ENCODE results near the gene RASSF6.
"Not testable (repeated sequence)": the region's sequence is repeated elsewhere in the genome, so short reads cannot be mapped to it uniquely, and the experiment has no call there.

The RASSF6 gene

DNA sequence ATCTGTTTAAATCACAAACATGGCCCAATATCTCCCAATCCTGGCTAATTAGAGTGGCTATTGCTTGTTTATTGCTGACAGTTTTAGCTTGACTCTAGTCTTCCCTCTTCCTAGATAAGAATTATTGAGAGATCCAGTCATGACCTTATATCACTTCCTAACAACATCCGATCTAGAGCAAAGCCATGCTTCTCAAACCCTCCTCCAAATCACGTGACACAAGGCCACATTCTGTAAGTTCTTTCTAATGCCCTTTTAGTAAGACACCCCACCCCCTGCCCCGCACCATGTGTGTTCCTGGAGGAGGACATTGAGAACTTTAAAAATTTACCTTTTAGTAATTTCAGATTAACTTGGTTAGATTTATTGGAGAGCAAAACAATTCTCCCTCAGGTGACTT lies 40.6 kb upstream of the RASSF6 start:
- H3K9me3 ChIP-seq (replicated peaks in 1 of 11), result no peaks in the 10 kb centered on the region
- TF ChIP-seq Cebpa-rat (IDR thresholded peaks at IDR 0.05), result no peak
- H3K9ac ChIP-seq, result no peak overlapping the region
- H3K36me3 ChIP-seq, result no peaks in the 10 kb centered on the region
- H3K4me3 ChIP-seq, result no peak overlapping the region
- H3K4me1 ChIP-seq, result peaks cover 0 to 52% (median 5%) of the 10 kb centered on the region in 10 experiments; a peak in 8 of 20 replicates
- H3K27me3 ChIP-seq, result no peaks in the 10 kb centered on the region
- peak overlapping the region in 2 of 11 experiments; percentile 54 to 76; a peak in 3 of 22 replicates for H3K4me2 ChIP-seq
- no peaks in the 10 kb centered on the region for H4K20me1 ChIP-seq
- H3K27ac ChIP-seq, result peak overlapping the region in 2 of 11 experiments; percentile 76 to 82; a peak in 2 of 22 replicates

- Histone ChIP-seq H3K27me3 (no peaks in the 10 kb centered on the region), H3K9me3 (replicated peaks in 1 of 11) (no peaks in the 10 kb centered on the region), H3K4me2 (peak overlapping the region in 5 of 11 experiments; percentile 4 to 43 (median 25); a peak in 6 of 22 replicates), H3K4me1 (peaks cover 0 to 10% (median 0%) of the 10 kb centered on the region in 10 experiments; a peak in 6 of 20 replicates), H3K27ac (no peak overlapping the region), H3K36me3 (no peaks in the 10 kb centered on the region), H3K4me3 (no peak overlapping the region), H3K9ac (no peak overlapping the region), H4K20me1 (no peaks in the 10 kb centered on the region)
- TF ChIP-seq Cebpa-rat (IDR thresholded peaks at IDR 0.05), result no peak
Measured at GRCh38 chr4:73653695-73654106, 33.5 kb upstream of the RASSF6 start.

- no peak overlapping the region for H3K27ac ChIP-seq
- peaks cover 0 to 10% (median 0%) of the 10 kb centered on the region in 10 experiments; a peak in 6 of 20 replicates for H3K4me1 ChIP-seq
Measured at GRCh38 chr4:73650250-73650649, 30.0 kb upstream of the RASSF6 start.

DNA sequence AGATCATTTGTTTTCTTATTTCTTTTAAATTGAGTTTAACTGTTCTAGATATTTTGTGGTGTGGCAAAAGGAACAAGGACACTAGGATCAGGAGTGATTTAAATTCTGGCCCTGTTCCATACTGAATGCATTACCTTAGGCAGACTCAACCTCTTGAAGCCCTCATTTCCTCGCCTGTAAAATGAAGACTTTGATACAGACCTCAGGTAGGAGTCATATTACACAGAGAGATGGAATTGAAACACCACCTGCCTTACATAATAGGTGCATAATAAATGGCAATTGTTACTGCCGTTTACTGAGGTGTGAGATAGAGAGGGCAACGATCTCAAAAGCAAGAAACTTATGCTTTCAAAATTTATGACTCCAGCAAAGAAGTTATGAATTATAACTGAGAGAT lies 28.2 kb upstream of the RASSF6 start:
- H3K4me2 ChIP-seq, result no peak overlapping the region
- H3K27me3 ChIP-seq, result no peaks in the 10 kb centered on the region
- no peaks in the 10 kb centered on the region; a peak in 1 of 20 replicates for H3K4me1 ChIP-seq
- TF ChIP-seq Cebpa-rat (IDR thresholded peaks at IDR 0.05), result no peak
- no peaks in the 10 kb centered on the region for H3K9me3 ChIP-seq (replicated peaks in 1 of 11)
- no peak overlapping the region for H3K27ac ChIP-seq
- H4K20me1 ChIP-seq, result no peaks in the 10 kb centered on the region
- H3K4me3 ChIP-seq, result no peak overlapping the region
- no peaks in the 10 kb centered on the region for H3K36me3 ChIP-seq
- no peak overlapping the region for H3K9ac ChIP-seq

More at GRCh38 chr4:73650250-73650649, 30.0 kb upstream of the RASSF6 start:
- Histone ChIP-seq H4K20me1 (no peaks in the 10 kb centered on the region), H3K36me3 (no peaks in the 10 kb centered on the region), H3K9ac (no peak overlapping the region), H3K9me3 (replicated peaks in 1 of 11) (no peaks in the 10 kb centered on the region), H3K27me3 (no peaks in the 10 kb centered on the region), H3K4me2 (no peak overlapping the region), H3K4me3 (no peak overlapping the region)
- TF ChIP-seq Cebpa-rat (IDR thresholded peaks at IDR 0.05), result no peak

GRCh38 chr4:73646117-73646516 lies 25.9 kb upstream of the RASSF6 start:
- Histone ChIP-seq H3K27ac (no peak overlapping the region), H4K20me1 (no peaks in the 10 kb centered on the region), H3K36me3 (no peaks in the 10 kb centered on the region), H3K9me3 (replicated peaks in 1 of 11) (no peaks in the 10 kb centered on the region), H3K4me1 (no peaks in the 10 kb centered on the region), H3K4me3 (no peak overlapping the region), H3K27me3 (no peaks in the 10 kb centered on the region), H3K4me2 (no peak overlapping the region), H3K9ac (no peak overlapping the region)
- no peak for TF ChIP-seq Cebpa-rat (IDR thresholded peaks at IDR 0.05)

DNA sequence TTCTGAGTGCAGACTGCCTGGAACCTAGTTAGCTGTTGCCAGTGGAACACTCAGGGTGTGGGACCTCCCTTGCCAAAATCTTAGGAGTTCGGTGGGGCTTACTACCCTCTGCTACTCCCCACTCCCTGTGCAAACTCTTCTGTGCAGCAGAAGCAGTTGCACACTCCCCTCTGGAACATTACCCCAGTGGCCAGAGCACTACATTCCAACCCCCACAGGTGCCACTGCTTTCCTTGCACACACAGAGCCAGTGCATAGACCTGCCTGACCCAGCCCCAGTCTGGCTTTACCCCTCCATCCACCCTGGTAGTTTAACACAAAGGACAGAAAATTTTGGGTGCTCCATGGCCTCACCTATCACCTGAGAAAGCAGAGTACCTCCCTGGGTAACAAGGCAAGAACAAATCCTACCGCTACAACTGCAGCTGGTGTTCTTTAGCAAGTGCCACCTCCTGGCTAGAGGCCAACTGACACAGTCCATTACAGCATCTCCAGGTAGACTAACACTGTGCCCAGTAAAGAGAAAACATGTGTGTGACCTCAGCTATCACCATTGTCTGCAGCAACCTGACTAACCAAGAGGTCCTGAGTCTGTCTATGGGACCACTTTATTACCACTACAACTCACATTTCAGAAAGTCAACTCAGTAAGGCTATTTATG lies 11.5 kb upstream of the RASSF6 start:
- 0 out of 22 replicates have a peak, but pooled peaks cover 0 to 4% (median 0%) of the 10 kb centered on the region in 11 experiments for H3K9me3 ChIP-seq (replicated peaks in 1 of 11)
- H3K27ac ChIP-seq, result no peak overlapping the region
- no peaks in the 10 kb centered on the region for H3K27me3 ChIP-seq
- no peak overlapping the region for H3K4me2 ChIP-seq
- no peaks in the 10 kb centered on the region for H3K36me3 ChIP-seq
- TF ChIP-seq Cebpa-rat (IDR thresholded peaks at IDR 0.05), result no peak
- H3K4me1 ChIP-seq, result no peaks in the 10 kb centered on the region
- H3K9ac ChIP-seq, result no peak overlapping the region
- no peaks in the 10 kb centered on the region for H4K20me1 ChIP-seq
- no peak overlapping the region for H3K4me3 ChIP-seq

- H3K9ac ChIP-seq; H3K4me1 ChIP-seq; H3K4me3 ChIP-seq; H3K4me2 ChIP-seq; H3K9me3 ChIP-seq (replicated peaks in 1 of 11); H3K27me3 ChIP-seq; H3K36me3 ChIP-seq; H3K27ac ChIP-seq; H4K20me1 ChIP-seq: not testable (repeated sequence)
Measured at GRCh38 chr4:73628834-73629233, 8.6 kb upstream of the RASSF6 start.

- Histone ChIP-seq H3K9me3 (replicated peaks in 1 of 11) (no peaks in the 10 kb centered on the region), H3K4me1 (peaks cover 0 to 10% (median 0%) of the 10 kb centered on the region in 10 experiments; a peak in 2 of 20 replicates), H3K4me2 (no peak overlapping the region), H3K27ac (no peak overlapping the region), H3K36me3 (no peaks in the 10 kb centered on the region), H4K20me1 (no peaks in the 10 kb centered on the region), H3K4me3 (no peak overlapping the region), H3K27me3 (no peaks in the 10 kb centered on the region), H3K9ac (no peak overlapping the region)
- no peak for TF ChIP-seq Cebpa-rat (IDR thresholded peaks at IDR 0.05)
Measured at GRCh38 chr4:73621357-73621756, 1.1 kb upstream of the RASSF6 start.

- Histone ChIP-seq H3K4me2 (no peak overlapping the region), H3K27me3 (no peaks in the 10 kb centered on the region), H3K36me3 (no peaks in the 10 kb centered on the region), H3K9ac (no peak overlapping the region), H3K4me1 (peaks cover 0 to 2% (median 0%) of the 10 kb centered on the region in 10 experiments; a peak in 2 of 20 replicates), H3K9me3 (replicated peaks in 1 of 11) (no peaks in the 10 kb centered on the region), H3K27ac (no peak overlapping the region), H4K20me1 (no peaks in the 10 kb centered on the region), H3K4me3 (no peak overlapping the region)
- no peak for TF ChIP-seq Cebpa-rat (IDR thresholded peaks at IDR 0.05)
Measured at GRCh38 chr4:73619346-73619745, 890 bp downstream of the RASSF6 start.

DNA sequence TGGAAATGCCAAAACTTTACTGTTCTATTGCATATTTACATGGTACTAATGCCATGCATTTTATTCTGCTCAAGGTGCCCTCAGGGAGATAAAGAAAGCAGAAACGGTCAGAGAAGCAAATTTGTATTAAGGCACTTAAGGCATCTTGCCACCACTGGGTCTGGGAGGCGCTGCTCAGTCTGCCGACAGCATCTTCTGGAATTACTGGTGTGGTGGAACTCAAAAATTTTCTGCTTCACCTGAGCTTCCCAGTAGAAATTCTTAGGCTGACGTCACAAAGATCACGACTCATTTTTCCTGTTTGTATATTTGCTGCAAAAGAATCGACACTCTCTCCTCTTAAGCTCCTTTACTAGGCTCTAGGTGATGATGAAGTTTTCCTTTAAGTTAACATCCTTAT lies 3.0 kb downstream of the RASSF6 start:
- no peaks in the 10 kb centered on the region for H4K20me1 ChIP-seq
- H3K9ac ChIP-seq, result no peak overlapping the region
- no peaks in the 10 kb centered on the region for H3K4me1 ChIP-seq
- H3K9me3 ChIP-seq (replicated peaks in 1 of 11), result no peaks in the 10 kb centered on the region
- H3K4me2 ChIP-seq, result no peak overlapping the region
- no peak overlapping the region for H3K4me3 ChIP-seq
- no peaks in the 10 kb centered on the region for H3K27me3 ChIP-seq
- no peak overlapping the region for H3K27ac ChIP-seq
- TF ChIP-seq Cebpa-rat (IDR thresholded peaks at IDR 0.05), result no peak
- no peaks in the 10 kb centered on the region for H3K36me3 ChIP-seq
